H1 (cell line): ENCODE measurements around the gene KLB. TPM values are rescaled to one million over a fixed set of nuclear protein-coding genes. Genes with fewer than 3 reads are reported as not detected.
A peak's percentile ranks its signal among the peaks of the same experiment; 100 is the strongest.

Experiments used
- CTCF ChIA-PET: fragments of 300-600 bp; sonication (Branson Sonifier 250); formaldehyde crosslinking; loops from one replicate; lab custom pipeline; 2021; ENCODE audit not compliant: partially characterized antibody; lab: Charles Lee
- POLR2A ChIA-PET: fragments of 300-600 bp; sonication (Branson Sonifier 250); formaldehyde crosslinking; loops from one replicate; lab custom pipeline; 2021; ENCODE audit warnings: inconsistent platforms; ENCODE audit not compliant: partially characterized antibody; lab: Charles Lee
- DNase-seq, 2 experiments: peaks; one replicate each; pipeline versions ENCODE4 v3.0.0 to v3.0.0-alpha.2; 2010 to 2022; ENCODE audit warnings: low spot score in 2 of 2, low read depth in 1 of 2, mixed read lengths in 1 of 2
- FAIRE-seq: peaks from 2 replicates; lab custom pipeline; 2011; peaks lifted over from hg19 to GRCh38; lab: Jason Lieb, UNC
- H2AFZ ChIP-seq: 2 replicates; pipeline ENCODE4 v1.8.1; 2012; ENCODE audit warnings: low read length, inconsistent platforms
- H2AK5ac ChIP-seq: 2 replicates; pipeline ENCODE4 v1.6.1; 2013; ENCODE audit warnings: low read depth, low read length
- H2BK120ac ChIP-seq: replicated peaks from 2 replicates; pipeline ENCODE3; 2013; ENCODE audit warnings: low read depth, low read length, inconsistent platforms
- H2BK12ac ChIP-seq: 2 replicates; pipeline ENCODE4 v1.6.1; 2013; ENCODE audit warnings: low read depth, low read length
- H2BK15ac ChIP-seq: 2 replicates; pipeline ENCODE4 v1.6.1; 2013; ENCODE audit warnings: low read length
- H2BK20ac ChIP-seq: 2 replicates; pipeline ENCODE4 v1.6.1; 2013; ENCODE audit warnings: low read length
- H2BK5ac ChIP-seq: 2 replicates; pipeline ENCODE4 v1.6.1; 2013; ENCODE audit warnings: low read depth, low read length
- H3K14ac ChIP-seq: 2 replicates; pipeline ENCODE4 v1.6.1; 2013; ENCODE audit warnings: inconsistent platforms; ENCODE audit not compliant: insufficient read length
- H3K18ac ChIP-seq: 2 replicates; pipeline ENCODE4 v1.6.1; 2013; ENCODE audit warnings: low read length; ENCODE audit errors: extremely low read depth
- H3K23ac ChIP-seq: 2 replicates; pipeline ENCODE4 v1.6.1; 2013; ENCODE audit warnings: inconsistent platforms; ENCODE audit not compliant: insufficient read length
- H3K23me2 ChIP-seq: 2 replicates; pipeline ENCODE4 v1.6.1; 2013; ENCODE audit warnings: low read depth, low read length
- H3K27ac ChIP-seq: 2 replicates; pipeline ENCODE4 v1.6.1; 2011; ENCODE audit warnings: low read depth, low read length, inconsistent platforms
- H3K27me3 ChIP-seq, 4 experiments: replicated peaks in 1 of 4; 1 replicate in 1 of 4; 2 replicates in 3 of 4; pipeline versions ENCODE4 v1.6.1 to v1.8.1; 2011 to 2013; ENCODE audit warnings: low read length in 3 of 4, mild to moderate bottlenecking in 3 of 4, inconsistent platforms in 2 of 4, mixed read lengths in 2 of 4, moderate library complexity in 1 of 4; ENCODE audit not compliant: control insufficient read depth in 3 of 4, insufficient read depth in 3 of 4; ENCODE audit errors: extremely low read depth in 1 of 4
- H3K36me3 ChIP-seq, 4 experiments: 2 replicates each; pipeline versions ENCODE4 v1.6.1 to v1.8.1; 2011 to 2013; ENCODE audit warnings: mild to moderate bottlenecking in 4 of 4, low read length in 3 of 4, moderate library complexity in 2 of 4, control low read depth in 1 of 4, inconsistent platforms in 1 of 4; ENCODE audit not compliant: insufficient read depth in 4 of 4, control insufficient read depth in 2 of 4
- H3K4ac ChIP-seq: replicated peaks from 2 replicates; pipeline ENCODE3; 2013; ENCODE audit warnings: low read length, low read depth, mixed read lengths, inconsistent platforms; ENCODE audit not compliant: insufficient read length
- H3K4me1 ChIP-seq, 4 experiments: replicated peaks in 1 of 4; 1 replicate in 1 of 4; 2 replicates in 3 of 4; pipeline versions ENCODE4 v1.6.1 to v1.8.1; 2011 to 2013; ENCODE audit warnings: low read length in 3 of 4, inconsistent platforms in 2 of 4, mixed read lengths in 1 of 4; ENCODE audit not compliant: insufficient read depth in 4 of 4, control insufficient read depth in 3 of 4
- H3K4me2 ChIP-seq, 2 experiments: 2 replicates each; pipeline versions ENCODE4 v1.6.1 to v1.8.1; 2011 to 2013; ENCODE audit warnings: low read depth in 2 of 2, low read length in 2 of 2, control low read depth in 1 of 2, inconsistent platforms in 1 of 2, mild to moderate bottlenecking in 1 of 2; ENCODE audit not compliant: insufficient read depth in 1 of 2
- H3K4me3 ChIP-seq, 4 experiments: fragments of 200-600, 300-600 bp in 1 of 4; sonication (generic), shearing (Covaris generic), sonication (Bioruptor Twin) in 1 of 4; 2 replicates each; pipeline versions ENCODE4 v1.5.1 to v1.8.1; 2011 to 2016; ENCODE audit warnings: low read length in 4 of 4, low read depth in 3 of 4, control low read depth in 2 of 4, inconsistent platforms in 2 of 4, mild to moderate bottlenecking in 2 of 4, mixed read lengths in 1 of 4, moderate library complexity in 1 of 4; ENCODE audit not compliant: insufficient read depth in 2 of 4; ENCODE audit errors: extremely low read depth in 1 of 4
- H3K56ac ChIP-seq: replicated peaks from 2 replicates; pipeline ENCODE3; 2013; ENCODE audit warnings: low read depth, mild to moderate bottlenecking, mixed read lengths, low read length, inconsistent platforms; ENCODE audit not compliant: insufficient read length
- H3K79me1 ChIP-seq: 2 replicates; pipeline ENCODE4 v1.6.1; 2013; ENCODE audit warnings: low read depth, low read length, control low read depth
- H3K79me2 ChIP-seq, 2 experiments: 2 replicates each; pipeline versions ENCODE4 v1.6.1 to v1.8.1; 2012 to 2013; ENCODE audit warnings: low read length in 2 of 2, mild to moderate bottlenecking in 2 of 2, inconsistent platforms in 1 of 2; ENCODE audit not compliant: insufficient read depth in 2 of 2, control insufficient read depth in 1 of 2
- H3K9ac ChIP-seq, 4 experiments: replicated peaks in 1 of 4; 1 replicate in 1 of 4; 2 replicates in 3 of 4; pipeline versions ENCODE4 v1.6.1 to v1.8.1; 2011 to 2013; ENCODE audit warnings: low read depth in 3 of 4, low read length in 3 of 4, control low read depth in 2 of 4, mild to moderate bottlenecking in 2 of 4, moderate library complexity in 2 of 4, inconsistent platforms in 1 of 4; ENCODE audit errors: extremely low read depth in 1 of 4
- H3K9me3 ChIP-seq, 2 experiments: 2 replicates each; pipeline versions ENCODE4 v1.6.1 to v1.8.1; 2012 to 2013; ENCODE audit warnings: mild to moderate bottlenecking in 2 of 2, moderate library complexity in 2 of 2, control low read depth in 1 of 2, inconsistent platforms in 1 of 2, low read depth in 1 of 2, low read length in 1 of 2, mixed read lengths in 1 of 2; ENCODE audit not compliant: insufficient read depth in 2 of 2
- H4K20me1 ChIP-seq, 2 experiments: replicated peaks in 1 of 2; 2 replicates each; pipeline versions ENCODE3 to v1.8.1; 2011 to 2013; ENCODE audit warnings: inconsistent platforms in 2 of 2, low read length in 2 of 2, mild to moderate bottlenecking in 1 of 2; ENCODE audit not compliant: insufficient read depth in 2 of 2, control insufficient read depth in 1 of 2
- H4K5ac ChIP-seq: 2 replicates; pipeline ENCODE4 v1.6.1; 2013; ENCODE audit warnings: low read length, low read depth, mixed read lengths, inconsistent platforms; ENCODE audit not compliant: insufficient read length
- H4K8ac ChIP-seq: 2 replicates; pipeline ENCODE4 v1.8.0; 2013; ENCODE audit warnings: mild to moderate bottlenecking, moderate library complexity, low read length, inconsistent platforms; ENCODE audit not compliant: insufficient read depth; ENCODE audit errors: extremely low read depth
- H4K91ac ChIP-seq: replicated peaks from 2 replicates; pipeline ENCODE3; 2013; ENCODE audit warnings: low read length, mixed read lengths, inconsistent platforms; ENCODE audit not compliant: insufficient read length
- CHD1 ChIP-seq: IDR thresholded peaks from 2 replicates; pipeline ENCODE4 v1.6.1; 2012; ENCODE audit warnings: low read depth, low read length, improper control_type of control experiment
- FOSL1 ChIP-seq: IDR thresholded peaks from 2 replicates; pipeline ENCODE4 v1.6.1; 2011; ENCODE audit warnings: mild to moderate bottlenecking, low read depth, low read length, moderate library complexity; ENCODE audit not compliant: insufficient read depth
- JUND ChIP-seq: IDR thresholded peaks from 2 replicates; pipeline ENCODE4 v1.6.1; 2011; ENCODE audit warnings: mild to moderate bottlenecking, improper control_type of control experiment, low read length
- KDM1A ChIP-seq: fragments of 200-600, 300-600 bp; sonication (generic); IDR thresholded peaks from 2 replicates; pipeline ENCODE4 v1.7.1; 2016; ENCODE audit warnings: mild to moderate bottlenecking, low read length, borderline replicate concordance
- MAFK ChIP-seq: IDR thresholded peaks from 2 replicates; pipeline ENCODE4 v1.6.1; 2012; ENCODE audit warnings: low read depth, mild to moderate bottlenecking, improper control_type of control experiment, low read length
- POLR2AphosphoS5 ChIP-seq: IDR thresholded peaks from 2 replicates; pipeline ENCODE4 v1.6.1; 2011; ENCODE audit warnings: low read depth, low read length
- RAD21 ChIP-seq, 2 experiments: IDR thresholded peaks in 1 of 2; conservative IDR thresholded peaks in 1 of 2; 2 replicates each; pipeline ENCODE4 v1.6.1; 2011; ENCODE audit warnings: low read depth in 2 of 2, low read length in 2 of 2, improper control_type of control experiment in 1 of 2, inconsistent platforms in 1 of 2, mild to moderate bottlenecking in 1 of 2, moderate library complexity in 1 of 2
- SUZ12 ChIP-seq: fragments of 200-600 bp; sonication (generic); IDR thresholded peaks from 2 replicates; pipeline ENCODE4 v1.6.1; 2012; ENCODE audit warnings: mild to moderate bottlenecking, inconsistent platforms, low read length, moderate library complexity, mixed read lengths
- TEAD4 ChIP-seq: IDR thresholded peaks from 2 replicates; pipeline ENCODE4 v1.6.1; 2012; ENCODE audit warnings: low read depth, low read length, inconsistent platforms, mixed read lengths
- YY1 ChIP-seq: IDR thresholded peaks from 2 replicates; pipeline ENCODE4 v1.6.1; 2011; ENCODE audit warnings: low read depth, mild to moderate bottlenecking, low read length
- WGBS, 2 experiments: shearing (Covaris generic) in 1 of 2; methylation state at CpG; one replicate each; pipeline versions ENCODE4 v1.1.6 to v1.1.7; 2013 to 2015; ENCODE audit warnings: low lambda C conversion rate in 2 of 2, mixed read lengths in 2 of 2, inconsistent platforms in 1 of 2, low coverage in 1 of 2, missing lambda C conversion rate in 1 of 2; ENCODE audit not compliant: insufficient replicate concordance in 2 of 2, insufficient coverage in 1 of 2, insufficient read length in 1 of 2; ENCODE audit errors: extremely low coverage in 1 of 2, missing lambda C conversion rate in 1 of 2; 5-methylcytosine and 5-hydroxymethylcytosine counted together
- polyA plus RNA-seq, 7 experiments: library from polyadenylated mRNA; depleted of rRNA in 3 of 7; stranded (reverse) in 5 of 7; unstranded in 2 of 7; fragments of >200 nt in 5 of 7; fragments of 200-250 nt in 2 of 7; gene quantifications; 1 replicate in 5 of 7; 2 replicates in 1 of 7; 4 replicates in 1 of 7; pipeline versions ENCODE4 v1.2.1 to v1.2.3, GENCODE V29; 2011 to 2013; ENCODE audit warnings: missing spikeins in 2 of 7, mixed read lengths in 2 of 7
- total RNA-seq: library from RNA; stranded (reverse); fragmentation: NEBNext Ultra II Directional; extraction: Animal tissue kit (Norgen Biotek cat#: 25700); gene quantifications from 2 replicates; pipeline ENCODE4 v1.2.1, GENCODE V29; 2021

The KLB gene
- total and polyA plus RNA-seq, 2 of the 8 experiments (the other 6 are each of a cell fraction or from before 2014, with no cell fraction given), result 0.03 TPM; not detected in 1

GRCh38 chr4:39365830-39366771 lies 40.6 kb upstream of the KLB start, which contains the start of gene RFC1:
RFC1 (minus strand) TSS chr4:39366362; CDS start chr4:39366241, 121 bp downstream.
- peak within 1 kb of the TSS; percentile 11 for H3K4ac ChIP-seq
- H3K56ac ChIP-seq, result peak within 1 kb of the TSS; percentile 35
- no peak within 1 kb of the TSS for H2AK5ac ChIP-seq
- no peak within 1 kb of the TSS for H2BK20ac ChIP-seq
- H4K5ac ChIP-seq, result peak within 1 kb of the TSS; percentile 76
- CTCF ChIA-PET, result interaction anchor here (0.6 to 1.7 kb wide), 5 partner anchors 26 to 509 kb away, joined by 3 to 8 read pairs (median 4); no protein-coding TSS in a partner anchor
- H2BK15ac ChIP-seq, result no peak within 1 kb of the TSS
- 0 out of 2 replicates have a peak, but pooled peaks cover 3% of the 10 kb centered on the region for H3K23me2 ChIP-seq
- no peak within 1 kb of the TSS for H3K23ac ChIP-seq
- H4K20me1 ChIP-seq, result peaks cover 3% of the 10 kb centered on the region in 2 experiments
- peak within 1 kb of the TSS; percentile 80 to 93 (median 81) for H3K4me3 ChIP-seq
- H2AFZ ChIP-seq, result peak within 1 kb of the TSS; percentile 36; the same call in 1 of the 2 replicates
- POLR2A ChIA-PET, result interaction anchor here (0.6 to 3.3 kb wide), 25 partner anchors 8 to 322 kb away, joined by 3 to 27 read pairs (median 3); partner anchors contain the start of genes LIAS and RPL9
- peak within 1 kb of the TSS; percentile 75 to 90 (median 87) for H3K9ac ChIP-seq
- peak within 1 kb of the TSS; percentile 92 for H3K27ac ChIP-seq
- peak within 1 kb of the TSS; percentile 96 for H4K8ac ChIP-seq
- peaks cover 0 to 4% (median 0%) of the 10 kb centered on the region in 4 experiments; a peak in 1 of 7 replicates for H3K4me1 ChIP-seq
- no peak within 1 kb of the TSS for H4K91ac ChIP-seq
- H3K79me1 ChIP-seq, result peaks cover 3% of the 10 kb centered on the region
- peak within 1 kb of the TSS; percentile 57 to 72 for H3K4me2 ChIP-seq
- peaks cover 9 to 47% of the 10 kb centered on the region in 2 experiments for H3K79me2 ChIP-seq
- H3K36me3 ChIP-seq, result no peaks in the 10 kb centered on the region
- peaks cover 3% of the 10 kb centered on the region in 2 experiments; a peak in 2 of 4 replicates for H3K9me3 ChIP-seq
- FAIRE-seq, result peak; percentile 45
- DNase-seq, result peak; percentile 91 to 97
- H2BK120ac ChIP-seq, result no peak within 1 kb of the TSS
- no peak within 1 kb of the TSS; the same call in 1 of the 2 replicates for H3K18ac ChIP-seq
- peaks cover 0 to 12% (median 6%) of the 10 kb centered on the region in 4 experiments; a peak in 5 of 7 replicates for H3K27me3 ChIP-seq
- H2BK12ac ChIP-seq, result 0 out of 2 replicates have a peak within 1 kb of the TSS, but pooled peaks have one; percentile 35
- peak within 1 kb of the TSS; percentile 81; the same call in 1 of the 2 replicates for H2BK5ac ChIP-seq
- H3K14ac ChIP-seq, result no peak within 1 kb of the TSS
- 5% methylated on average over 59 of the region's 60 CpGs; no CpG with 5 or more reads in 1 of the 2 experiments for WGBS, 2 experiments
- TF ChIP-seq POLR2AphosphoS5 (peak; percentile 95), YY1 (peak; percentile 61; the same call in 1 of the 2 replicates), TEAD4 (peak; percentile 84), FOSL1 (0 out of 2 replicates have a peak, but pooled peaks have one; percentile 31), SUZ12 (no peak), MAFK (no peak), RAD21 (IDR thresholded peaks at IDR 0.05 in 1 of 2, conservative IDR thresholded peaks at IDR 0.05 in 1 of 2; ENCODE audit: low read depth in 2 of 2, low read length in 2 of 2) (no peak), KDM1A (peak; percentile 68; the same call in 1 of the 2 replicates), JUND (peak; percentile 78), CHD1 (no peak)
